GM23338 (cell line): Measurements from ENCODE around the gene TM7SF2. TPM values are rescaled to one million over a fixed set of nuclear protein-coding genes. Genes with fewer than 3 reads are reported as not detected.

Experiments
- ATAC-seq: fragments of 200-7000 bp; cut with Tn5 transposase; 3 replicates; pipeline ENCODE4 v1.9.1; 2020
- DNase-seq: peaks from one replicate; pipeline ENCODE4 v3.0.0-alpha.2; 2015; ENCODE audit warnings: low spot score
- H2AFZ ChIP-seq: fragments of 200-600 bp; sonication (generic); 2 replicates; pipeline ENCODE4 v1.8.0; 2016; ENCODE audit warnings: antibody characterized with exemption, mild to moderate bottlenecking, moderate library complexity
- H3F3A ChIP-seq: fragments of 200-600 bp; sonication (generic); replicated peaks from 2 replicates; pipeline ENCODE4 v1.8.0; 2017; ENCODE audit warnings: antibody characterized with exemption, mixed run types, low read depth
- H3K27ac ChIP-seq: fragments of 200-600 bp; sonication (generic); 2 replicates; pipeline ENCODE4 v1.6.1; 2016; ENCODE audit warnings: low read depth
- H3K27me3 ChIP-seq: fragments of 200-600 bp; sonication (generic); 2 replicates; pipeline ENCODE4 v1.8.0; 2016; ENCODE audit warnings: mild to moderate bottlenecking, mixed run types, moderate library complexity; ENCODE audit not compliant: insufficient read depth
- H3K36me3 ChIP-seq: fragments of 200-600 bp; sonication (generic); 2 replicates; pipeline ENCODE4 v1.8.0; 2016; ENCODE audit warnings: mild to moderate bottlenecking; ENCODE audit not compliant: insufficient read depth
- H3K4me1 ChIP-seq: fragments of 200-600 bp; sonication (generic); 2 replicates; pipeline ENCODE4 v1.8.0; 2016; ENCODE audit warnings: mild to moderate bottlenecking, moderate library complexity; ENCODE audit not compliant: insufficient read depth
- H3K4me2 ChIP-seq: fragments of 200-600 bp; sonication (generic); 2 replicates; pipeline ENCODE4 v1.7.1; 2017; ENCODE audit warnings: mixed run types
- H3K4me3 ChIP-seq: fragments of 200-600 bp; sonication (generic); 2 replicates; pipeline ENCODE4 v1.6.1; 2016; ENCODE audit warnings: mixed run types
- H3K79me2 ChIP-seq: fragments of 200-600 bp; sonication (generic); replicated peaks from 2 replicates; pipeline ENCODE4 v1.8.0; 2017; ENCODE audit warnings: mild to moderate bottlenecking; ENCODE audit not compliant: insufficient read depth
- H3K9me2 ChIP-seq: fragments of 200-600 bp; sonication (generic); 2 replicates; pipeline ENCODE4 v1.8.0; 2017; ENCODE audit not compliant: insufficient read depth
- H4K20me1 ChIP-seq: fragments of 200-600 bp; sonication (generic); replicated peaks from 2 replicates; pipeline ENCODE4 v1.8.0; 2017; ENCODE audit warnings: mild to moderate bottlenecking; ENCODE audit not compliant: insufficient read depth
- H3K27ac Mint-ChIP-seq: 2 replicates; pipeline ENCODE4 v1.8.0; 2020; ENCODE audit warnings: inconsistent platforms, mild to moderate bottlenecking, moderate library complexity, mixed read lengths
- H3K27me3 Mint-ChIP-seq: 3 replicates; pipeline ENCODE4 v1.8.0; 2022; ENCODE audit warnings: low read depth, mild to moderate bottlenecking, moderate library complexity, mixed read lengths, inconsistent platforms; ENCODE audit not compliant: insufficient read depth, poor library complexity
- H3K36me3 Mint-ChIP-seq: 3 replicates; pipeline ENCODE4 v1.8.0; 2021; ENCODE audit warnings: low read depth, mild to moderate bottlenecking, inconsistent platforms, moderate library complexity, mixed read lengths
- H3K4me1 Mint-ChIP-seq: 3 replicates; pipeline ENCODE4 v1.8.0; 2020; ENCODE audit warnings: mild to moderate bottlenecking, inconsistent platforms, mixed read lengths
- H3K4me3 Mint-ChIP-seq: 3 replicates; pipeline ENCODE4 v1.8.0; 2021; ENCODE audit warnings: moderate library complexity, mild to moderate bottlenecking, inconsistent platforms, mixed read lengths
- H3K9me3 Mint-ChIP-seq: 3 replicates; pipeline ENCODE4 v1.8.0; 2020; ENCODE audit warnings: moderate library complexity, mild to moderate bottlenecking, inconsistent platforms, mixed read lengths
- CREB1 ChIP-seq: fragments of 250-450 bp; sonication (Bioruptor Pico); IDR thresholded peaks from 2 replicates; pipeline ENCODE4 v1.5.0; 2020; ENCODE audit warnings: low read depth, mild to moderate bottlenecking, moderate library complexity
- CTCF ChIP-seq, 2 experiments: fragments of 200-600 bp in 1 of 2; sonication (generic) in 1 of 2; conservative IDR thresholded peaks; 2 replicates each; pipeline versions ENCODE4 v1.5.1 to v1.6.1; 2016 to 2017; ENCODE audit warnings: antibody characterized with exemption in 2 of 2, low read depth in 2 of 2, mild to moderate bottlenecking in 2 of 2, moderate library complexity in 1 of 2
- ETS1 ChIP-seq: IDR thresholded peaks from 2 replicates; pipeline ENCODE4 v1.6.1; 2016; ENCODE audit warnings: antibody characterized with exemption
- EZH2 ChIP-seq: fragments of 200-600 bp; sonication (generic); IDR thresholded peaks from one replicate; pipeline ENCODE4 v1.8.0; 2017; ENCODE audit warnings: antibody characterized with exemption, mild to moderate bottlenecking, low read depth; ENCODE audit not compliant: unreplicated experiment
- EZH2phosphoT487 ChIP-seq: fragments of 200-600 bp; sonication (generic); IDR thresholded peaks from one replicate; pipeline ENCODE4 v1.8.1; 2018; ENCODE audit warnings: antibody characterized with exemption; ENCODE audit not compliant: unreplicated experiment
- JUNB ChIP-seq: IDR thresholded peaks from one replicate; pipeline ENCODE4 v1.6.1; 2016; ENCODE audit warnings: antibody characterized with exemption; ENCODE audit not compliant: unreplicated experiment
- NANOG ChIP-seq: IDR thresholded peaks from 2 replicates; pipeline ENCODE4 v1.6.1; 2016; ENCODE audit warnings: antibody characterized with exemption, borderline replicate concordance
- POLR2AphosphoS5 ChIP-seq: IDR thresholded peaks from 2 replicates; pipeline ENCODE4 v1.6.1; 2016; ENCODE audit warnings: antibody characterized with exemption, low read depth
- REST ChIP-seq: IDR thresholded peaks from one replicate; pipeline ENCODE4 v1.6.1; 2018; ENCODE audit warnings: antibody characterized with exemption; ENCODE audit not compliant: unreplicated experiment
- STAT1 ChIP-seq: IDR thresholded peaks from one replicate; pipeline ENCODE4 v1.6.1; 2016; ENCODE audit warnings: antibody characterized with exemption; ENCODE audit not compliant: unreplicated experiment
- ZNF114 ChIP-seq: fragments of 250-450 bp; sonication (Bioruptor Pico); IDR thresholded peaks from 2 replicates; pipeline ENCODE4 v1.5.0; 2020; ENCODE audit warnings: mild to moderate bottlenecking, moderate library complexity
- ZNF331 ChIP-seq: fragments of 250-450 bp; sonication (Bioruptor Pico); IDR thresholded peaks from 2 replicates; pipeline ENCODE4 v1.5.0; 2020; ENCODE audit warnings: low read depth, mild to moderate bottlenecking, moderate library complexity
- ZNF462 ChIP-seq: fragments of 250-450 bp; sonication (Bioruptor Pico); IDR thresholded peaks from 2 replicates; pipeline ENCODE4 v1.5.0; 2020; ENCODE audit warnings: mild to moderate bottlenecking, moderate library complexity
- polyA plus RNA-seq: library from polyadenylated mRNA; unstranded; fragments of >200 nt; fragmentation: Nextera tagmentation; extraction: Ambion mirVana; gene quantifications from 2 replicates; pipeline ENCODE4 v1.2.1, GENCODE V29; 2016
- total RNA-seq: library from RNA; depleted of rRNA; stranded (reverse); fragments of >200 nt; shearing (Covaris generic); gene quantifications from 2 replicates; pipeline ENCODE4 v1.2.3, GENCODE V29; 2014

The TM7SF2 gene
- total and polyA plus RNA-seq, 2 experiments from 2014 or later: 43.5 to 82.3 TPM

- Mint-ChIP-seq H3K9me3 (no peaks in the 10 kb centered on the region; the same call in 2 of the 3 replicates), H3K27me3 (peaks cover 8% of the 10 kb centered on the region), H3K4me1 (peaks cover 20% of the 10 kb centered on the region), H3K27ac (peak overlapping the region; percentile 99), H3K4me3 (peak overlapping the region; percentile 100), H3K36me3 (peaks cover 35% of the 10 kb centered on the region)
- Histone ChIP-seq H3K79me2 (peaks cover 44% of the 10 kb centered on the region), H3K4me3 (peak overlapping the region; percentile 93), H3K27me3 (no peaks in the 10 kb centered on the region), H3K27ac (peak overlapping the region; percentile 96), H3K36me3 (peaks cover 9% of the 10 kb centered on the region), H3K4me1 (peaks cover 8% of the 10 kb centered on the region; the same call in 1 of the 2 replicates), H3K4me2 (peak overlapping the region; percentile 96), H2AFZ (peak overlapping the region; percentile 81; the same call in 1 of the 2 replicates), H3K9me2 (no peaks in the 10 kb centered on the region), H4K20me1 (peaks cover 28% of the 10 kb centered on the region), H3F3A (peaks cover 19% of the 10 kb centered on the region; the same call in 1 of the 2 replicates)
- TF ChIP-seq CTCF (conservative IDR thresholded peaks at IDR 0.05; ENCODE audit: low read depth in 2 of 2) (no peak), REST (no peak), ZNF462 (no peak), ETS1 (no peak), POLR2AphosphoS5 (no peak), EZH2phosphoT487 (no peak), JUNB (no peak), ZNF331 (CRISPR knock-in tag) (no peak), STAT1 (no peak), NANOG (no peak), ZNF114 (CRISPR knock-in tag) (no peak), CREB1 (no peak), EZH2 (no peak)
- ATAC-seq (peak; percentile 19), DNase-seq (peak; percentile 53)
These were observed 26.9 kb upstream of the TM7SF2 start for GRCh38 chr11:65084598-65085375.
